Measurements from ENCODE around the gene KIF18B.

DNA sequence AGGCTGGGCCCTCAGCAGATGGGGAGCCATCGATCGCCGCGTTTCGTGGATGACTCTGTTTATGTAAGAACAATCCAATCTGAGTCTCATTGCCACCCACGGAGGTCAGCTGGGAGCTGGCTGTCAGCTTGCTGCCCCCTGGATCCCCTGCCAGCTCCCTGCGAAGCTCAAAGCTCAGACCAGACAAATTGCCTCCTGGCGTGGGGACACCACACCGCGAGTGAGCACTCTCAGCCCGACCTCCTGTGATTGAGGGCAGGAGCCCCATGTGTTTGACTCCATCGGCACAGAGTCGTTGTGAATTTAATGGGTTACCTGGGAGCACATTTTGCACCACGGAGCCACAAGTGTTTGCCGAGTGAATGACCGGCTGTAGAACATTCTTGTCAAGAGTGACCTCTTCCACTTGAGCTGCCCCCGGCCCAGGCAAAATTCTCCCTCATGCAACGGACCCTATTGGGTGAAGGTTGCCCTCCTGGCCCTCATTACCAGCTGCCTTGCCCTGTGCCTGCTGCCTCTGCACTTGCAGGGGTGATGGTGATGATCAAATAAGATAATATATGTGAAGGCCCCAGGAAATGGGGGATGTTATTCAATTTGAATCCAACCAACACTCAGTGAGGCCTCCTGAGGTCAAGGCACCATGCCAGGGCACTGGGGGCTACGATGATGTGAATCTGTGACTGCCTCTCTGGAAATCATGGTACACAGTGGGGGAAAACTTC, 24.7 kb downstream of the KIF18B start:
- no peak for TF ChIP-seq SUZ12 (IDR thresholded peaks at IDR 0.05; ENCODE audit: extremely low read depth, insufficient read depth, insufficient read length)
- TF ChIP-seq ZNF274 (IDR thresholded peaks at IDR 0.05; ENCODE audit: low read depth, low read length), result no peak

Data from NT2/D1 (cell line).